ENCODE data around the gene VAMP2. TPM values are rescaled to one million over a fixed set of nuclear protein-coding genes. Genes with fewer than 3 reads are reported as not detected.

The VAMP2 gene
- total RNA-seq, 1 experiment from 2014 or later = 35.1 TPM

GRCh38 chr17:8192070-8192815 is 29.5 kb upstream of the VAMP2 start:
- TF ChIP-seq CTCF (conservative IDR thresholded peaks at IDR 0.05) (no peak), EZH2 (IDR thresholded peaks at IDR 0.05; ENCODE audit: low read depth) (no peak)
- CTCF ChIA-PET = interaction anchor here (0.6 to 0.7 kb wide), 2 partner anchors 27 to 204 kb away, joined by 3 to 4 read pairs; no protein-coding TSS in a partner anchor
- H3K4me1 ChIP-seq (replicated peaks; ENCODE audit: insufficient read depth) = peaks cover 12% of the 10 kb centered on the region

GRCh38 chr17:8190506-8190905 is 27.8 kb upstream of the VAMP2 start:
- CTCF ChIA-PET = interaction anchor here (0.6 to 0.9 kb wide), 4 partner anchors 9 to 110 kb away, joined by 3 to 13 read pairs (median 4); partner anchors contain the start of genes HES7 and SLC25A35
- Histone ChIP-seq H3K4me2 (peak overlapping the region; percentile 66), H2AFZ (0 out of 2 replicates have a peak overlapping the region, but pooled peaks have one; percentile 59), H3K9me2 (ENCODE audit: insufficient read depth) (no peaks in the 10 kb centered on the region), H3F3A (ENCODE audit: insufficient read depth, low read depth) (peaks cover 24% of the 10 kb centered on the region), H3K79me2 (ENCODE audit: low read depth) (peaks cover 11% of the 10 kb centered on the region), H3K36me3 (ENCODE audit: low read depth) (no peaks in the 10 kb centered on the region), H3K27me3 (ENCODE audit: insufficient read depth, low read depth) (no peaks in the 10 kb centered on the region), H4K20me1 (ENCODE audit: insufficient read depth) (0 out of 2 replicates have a peak, but pooled peaks cover 3% of the 10 kb centered on the region), H3K27ac (no peak overlapping the region), H3K4me1 (replicated peaks; ENCODE audit: insufficient read depth) (peaks cover 12% of the 10 kb centered on the region), H3K4me3 (peak overlapping the region; percentile 29; the same call in 1 of the 2 replicates), H3K9me3 (ENCODE audit: insufficient read depth, low read depth) (no peaks in the 10 kb centered on the region)
- DNase-seq = no peak
- BruUV-seq (replicated peaks) = no TSS peak
- no peak for TF ChIP-seq EZH2 (IDR thresholded peaks at IDR 0.05; ENCODE audit: low read depth)
- no peak for TF ChIP-seq CTCF (conservative IDR thresholded peaks at IDR 0.05)
- intact Hi-C loops (cut with micrococcal nuclease; ENCODE audit: unreplicated experiment) = loop anchor here (1.0 kb wide), 1 partner anchor 110 kb away; no protein-coding TSS in a partner anchor
- POLR2A ChIA-PET (ENCODE audit: unreplicated experiment) = interaction anchor here (0.5 to 0.7 kb wide), 6 partner anchors 17 to 52 kb away, joined by 3 to 20 read pairs (median 5); partner anchors contain the start of genes AURKB and PER1

More at GRCh38 chr17:8192070-8192815, 29.5 kb upstream of the VAMP2 start:
- Histone ChIP-seq H3K79me2 (ENCODE audit: low read depth) (peaks cover 11% of the 10 kb centered on the region), H3K36me3 (ENCODE audit: low read depth) (no peaks in the 10 kb centered on the region), H3K27me3 (ENCODE audit: insufficient read depth, low read depth) (no peaks in the 10 kb centered on the region), H3K9me2 (ENCODE audit: insufficient read depth) (no peaks in the 10 kb centered on the region), H3K27ac (no peak overlapping the region), H4K20me1 (ENCODE audit: insufficient read depth) (0 out of 2 replicates have a peak, but pooled peaks cover under 1% of the 10 kb centered on the region), H3K4me2 (peak overlapping the region; percentile 40), H3F3A (ENCODE audit: insufficient read depth, low read depth) (peaks cover 8% of the 10 kb centered on the region), H3K4me3 (no peak overlapping the region), H2AFZ (no peak overlapping the region), H3K9me3 (ENCODE audit: insufficient read depth, low read depth) (no peaks in the 10 kb centered on the region)
- POLR2A ChIA-PET (ENCODE audit: unreplicated experiment) = interaction anchor here (0.9 to 1.2 kb wide), 3 partner anchors 18 to 56 kb away, joined by 3 to 17 read pairs (median 4); partner anchors contain the start of gene AURKB
- intact Hi-C loops (cut with micrococcal nuclease; ENCODE audit: unreplicated experiment) = no loop called here
- BruUV-seq (replicated peaks) = TSS peak; percentile 12
- peak; percentile 55 to 66 for DNase-seq

- Histone ChIP-seq H3K4me3 (peak within 1 kb of the TSS; percentile 86), H3K9me2 (ENCODE audit: insufficient read depth) (no peaks in the 10 kb centered on the region), H3K9me3 (ENCODE audit: insufficient read depth, low read depth) (no peaks in the 10 kb centered on the region), H4K20me1 (ENCODE audit: insufficient read depth) (0 out of 2 replicates have a peak, but pooled peaks cover 3% of the 10 kb centered on the region), H2AFZ (peak within 1 kb of the TSS; percentile 86), H3F3A (ENCODE audit: insufficient read depth, low read depth) (peaks cover 24% of the 10 kb centered on the region), H3K27me3 (ENCODE audit: insufficient read depth, low read depth) (no peaks in the 10 kb centered on the region), H3K27ac (no peak within 1 kb of the TSS), H3K79me2 (ENCODE audit: low read depth) (peaks cover 11% of the 10 kb centered on the region), H3K36me3 (ENCODE audit: low read depth) (no peaks in the 10 kb centered on the region), H3K4me1 (replicated peaks; ENCODE audit: insufficient read depth) (peaks cover 12% of the 10 kb centered on the region), H3K4me2 (peak within 1 kb of the TSS; percentile 85)
- ChIA-PET POLR2A (ENCODE audit: unreplicated experiment) (interaction anchor here (0.5 to 0.7 kb wide), 8 partner anchors 11 to 158 kb away, joined by 3 to 20 read pairs (median 8); partner anchors contain the start of genes AURKB and PER1), CTCF (interaction anchor here (0.6 to 1.2 kb wide), 5 partner anchors 9 to 111 kb away, joined by 3 to 13 read pairs (median 3); partner anchors contain the start of genes HES7 and SLC25A35)
- TSS peak; percentile 32 for BruUV-seq (replicated peaks)
- intact Hi-C loops (cut with micrococcal nuclease; ENCODE audit: unreplicated experiment) = loop anchor here (1.0 to 10.0 kb wide), 2 partner anchors 110 to 195 kb away; partner anchors contain the start of gene RPL26
- TF ChIP-seq CTCF (conservative IDR thresholded peaks at IDR 0.05) (no peak), EZH2 (IDR thresholded peaks at IDR 0.05; ENCODE audit: low read depth) (no peak)
- DNase-seq = peak; percentile 90 to 96
These were observed 27.1 kb upstream of the VAMP2 start, which contains the start of gene BORCS6 for GRCh38 chr17:8189711-8190477. Gene BORCS6, minus strand, starts transcription at chr17:8190180. Its CDS starts 40 bp downstream, at chr17:8190140.

All from PC-9 (cell line).